GM21360 (cell line): ENCODE measurements around the gene TRPM8.

Experiments
- ATAC-seq: cut with Tn5 transposase; IDR thresholded peaks from one replicate; pipeline ENCODE4 v1.9.1; 2021; ENCODE audit warnings: mild to moderate bottlenecking, moderate library complexity; ENCODE audit not compliant: unreplicated experiment

TRPM8 gene

DNA sequence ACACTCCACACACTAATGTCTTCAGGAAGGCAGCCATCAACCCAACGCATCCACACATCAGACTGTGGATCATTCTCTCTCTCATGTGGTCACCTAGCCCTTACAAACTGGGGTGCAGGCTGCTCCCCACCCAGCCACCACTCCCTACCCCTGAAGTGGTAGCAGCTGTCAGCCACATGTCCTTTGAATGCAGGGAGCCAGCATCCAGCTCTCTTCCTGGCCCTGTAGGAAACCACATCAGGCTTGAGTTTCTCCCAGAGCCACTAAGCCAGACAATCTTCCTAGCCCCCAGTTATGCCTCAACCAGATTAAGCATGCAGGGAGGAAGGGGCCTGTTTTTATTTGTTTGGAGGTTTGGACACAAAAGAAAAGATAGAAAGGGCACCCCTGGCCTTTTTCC is 80.5 kb downstream of the TRPM8 start:
- no peak for ATAC-seq

- ATAC-seq = no peak
These were observed 82.0 kb downstream of the TRPM8 start for GRCh38 chr2:233999182-233999581.

- no peak for ATAC-seq
These were observed 84.4 kb downstream of the TRPM8 start for GRCh38 chr2:234001380-234002160.

DNA sequence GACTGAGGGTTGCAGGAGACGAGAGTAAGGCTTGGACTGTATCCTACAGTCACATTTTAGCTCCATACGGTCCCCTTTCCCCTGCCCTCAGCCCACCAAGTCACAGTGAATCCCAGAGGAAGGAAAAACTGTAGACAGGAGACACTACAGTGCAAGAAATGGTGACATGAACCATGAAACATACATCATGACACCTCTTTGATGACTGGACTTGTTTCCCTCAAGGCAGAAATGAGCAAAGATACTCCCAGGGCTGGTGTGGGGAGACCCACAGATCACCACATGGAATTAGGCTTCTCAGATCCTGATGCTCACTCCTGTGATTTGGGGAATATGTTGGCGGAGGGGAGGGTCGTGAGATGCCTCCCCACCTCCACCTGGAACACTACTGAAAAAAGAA is 85.1 kb downstream of the TRPM8 start:
- no peak for ATAC-seq

GRCh38 chr2:234003972-234004617 is 86.9 kb downstream of the TRPM8 start:
- ATAC-seq = no peak

- ATAC-seq = no peak
These were observed 88.0 kb downstream of the TRPM8 start for GRCh38 chr2:234005126-234005525.

GRCh38 chr2:234006501-234006900 is 89.3 kb downstream of the TRPM8 start:
- no peak for ATAC-seq

GRCh38 chr2:234014427-234014826 is 97.3 kb downstream of the TRPM8 start:
- ATAC-seq = no peak

DNA sequence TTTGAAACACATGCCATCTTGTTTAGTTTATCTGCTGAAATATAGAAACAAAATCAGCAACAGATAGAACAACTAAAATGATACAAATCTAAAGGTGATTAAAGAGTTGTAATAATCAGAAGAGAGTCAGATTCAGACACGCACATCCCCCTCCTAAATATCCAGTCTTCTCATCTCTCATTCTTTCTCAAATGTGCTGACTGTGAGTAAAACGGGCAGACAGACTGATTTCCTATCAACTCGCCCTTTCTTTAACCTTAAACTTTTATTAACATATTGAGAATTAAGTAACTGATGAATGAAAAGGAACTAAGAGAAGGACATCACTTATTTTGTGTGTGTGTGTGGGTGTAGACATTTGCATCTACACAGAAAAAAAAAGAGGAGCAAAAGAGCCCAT is 98.7 kb downstream of the TRPM8 start:
- no peak for ATAC-seq

DNA sequence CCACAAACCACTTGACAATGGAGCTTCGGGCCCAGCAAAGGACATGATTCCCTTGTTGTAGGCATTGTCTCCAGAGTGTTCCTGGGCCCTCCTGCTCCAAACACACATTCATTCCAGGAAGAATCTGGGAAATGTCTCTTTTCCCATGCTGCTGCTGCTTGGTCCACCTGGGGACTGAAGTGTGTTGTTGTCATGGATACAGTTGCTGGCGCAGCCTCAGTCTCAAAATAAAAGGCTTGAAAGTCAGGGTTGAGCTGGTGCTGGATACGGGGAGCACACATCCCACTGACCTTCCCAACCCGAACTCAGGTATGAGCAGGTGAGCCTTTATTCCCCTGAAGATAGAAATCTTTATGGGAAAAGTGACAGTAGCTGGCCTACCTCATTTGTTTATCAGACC is 102.7 kb downstream of the TRPM8 start:
- no peak for ATAC-seq

- ATAC-seq = no peak
These were observed 103.2 kb downstream of the TRPM8 start for GRCh38 chr2:234020332-234020731.

GRCh38 chr2:234022424-234022823 is 105.3 kb downstream of the TRPM8 start:
- ATAC-seq = no peak

GRCh38 chr2:234024304-234024703 is 107.1 kb downstream of the TRPM8 start:
- no peak for ATAC-seq

GRCh38 chr2:234025466-234025865 is 108.3 kb downstream of the TRPM8 start:
- no peak for ATAC-seq

GRCh38 chr2:234025891-234026401 is 108.8 kb downstream of the TRPM8 start:
- no peak for ATAC-seq

DNA sequence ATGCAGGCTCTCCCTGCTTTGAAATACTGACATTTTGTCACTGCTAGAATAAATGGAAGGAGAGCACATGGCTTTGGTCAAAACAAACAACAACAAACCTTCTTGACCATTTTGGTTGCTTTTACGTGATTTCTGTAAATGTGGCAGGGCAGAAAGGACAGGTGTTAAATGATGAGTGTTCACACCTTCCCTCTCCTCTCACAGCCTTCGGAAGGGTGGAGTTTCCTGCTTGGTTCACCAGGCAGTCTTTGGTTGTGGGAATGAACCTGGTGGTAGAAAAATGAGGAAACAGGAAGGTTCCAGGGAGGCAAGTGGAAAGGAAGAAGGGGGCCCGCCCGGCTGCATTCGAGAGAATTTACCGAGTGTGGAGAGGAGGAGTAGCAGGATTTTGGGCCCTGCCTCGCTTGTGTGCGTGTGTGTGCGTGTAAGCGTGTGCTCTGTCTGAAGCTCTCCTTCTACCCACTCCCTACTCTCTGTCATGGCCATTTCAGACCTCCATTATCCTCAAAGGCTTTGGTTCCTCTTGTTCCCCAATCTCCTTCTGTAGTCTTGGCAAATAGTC is 109.6 kb downstream of the TRPM8 start:
- no peak for ATAC-seq

- ATAC-seq = no peak
These were observed 110.5 kb downstream of the TRPM8 start for GRCh38 chr2:234027641-234028040.

- no peak for ATAC-seq
These were observed 112.1 kb downstream of the TRPM8 start for GRCh38 chr2:234029150-234029733.

- ATAC-seq = no peak
These were observed 114.0 kb downstream of the TRPM8 start for GRCh38 chr2:234031207-234031606.

DNA sequence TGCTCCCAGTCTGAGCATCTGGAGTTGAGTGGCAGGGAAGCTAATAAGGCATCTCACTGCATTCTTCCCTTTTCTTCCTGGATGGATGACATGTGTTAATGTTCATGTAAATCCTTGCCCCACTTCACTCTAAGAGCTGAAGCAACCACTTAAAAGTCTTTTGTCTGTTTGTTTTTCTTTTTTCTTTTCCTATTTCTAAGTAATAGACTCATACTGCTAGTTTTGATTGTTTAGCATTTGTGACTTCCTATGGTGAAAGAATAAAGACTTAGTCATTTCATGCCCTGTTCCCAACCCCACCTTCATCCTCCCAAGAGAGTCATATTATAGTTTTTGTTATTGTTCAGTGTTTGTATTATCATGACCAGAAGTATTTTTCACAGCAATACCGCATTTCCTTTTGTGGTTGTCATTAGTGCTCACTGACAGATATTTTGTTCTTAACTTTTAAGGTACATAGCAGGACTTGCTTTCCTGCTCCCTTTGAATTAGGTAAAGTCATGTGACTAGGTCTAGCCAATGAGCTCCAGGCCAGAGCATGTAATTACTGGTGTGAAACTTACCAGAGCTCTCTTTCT is 115.2 kb downstream of the TRPM8 start:
- no peak for ATAC-seq

- ATAC-seq = no peak
These were observed 116.0 kb downstream of the TRPM8 start for GRCh38 chr2:234033174-234033573.
